Panc1 (cell line): ENCODE measurements around the gene LIPC. TPM values are rescaled to one million over a fixed set of nuclear protein-coding genes. Genes with fewer than 3 reads are reported as not detected.

ENCODE experiments used
- ATAC-seq: fragments of 200-7000 bp; cut with Tn5 transposase; 2 replicates; pipeline ENCODE4 v1.9.1; 2020; ENCODE audit warnings: mild to moderate bottlenecking, moderate library complexity
- BruUV-seq: library from RNA; stranded (reverse); fragments of 400-500 nt; replicated peaks from 2 replicates; lab custom pipeline; 2021; lab: Mats Ljungman, UMichigan
- CTCF ChIA-PET: fragments of 300-600 bp; sonication (Branson Sonifier 250); formaldehyde crosslinking; loops from one replicate; lab custom pipeline; 2022; ENCODE audit warnings: antibody characterized with exemption; lab: Charles Lee
- POLR2A ChIA-PET: fragments of 300-600 bp; sonication (Branson Sonifier 250); formaldehyde crosslinking; loops from one replicate; lab custom pipeline; 2022; ENCODE audit warnings: antibody characterized with exemption; lab: Charles Lee
- DNase-seq: peaks from one replicate; pipeline ENCODE4 v3.0.0-alpha.2; 2010; ENCODE audit warnings: low read depth, low spot score
- H3K27ac ChIP-seq: 2 replicates; pipeline ENCODE4 v1.5.1; 2011; ENCODE audit warnings: mild to moderate bottlenecking, low read length, inconsistent platforms
- H3K27me3 ChIP-seq: fragments of 200-500 bp; sonication (Bioruptor generic); 2 replicates; pipeline ENCODE4 v1.6.0; 2014; ENCODE audit warnings: low read length, inconsistent platforms; ENCODE audit not compliant: control insufficient read depth, insufficient read depth
- H3K36me3 ChIP-seq: fragments of 200-500 bp; sonication (Bioruptor generic); 2 replicates; pipeline ENCODE4 v1.5.1; 2014; ENCODE audit warnings: inconsistent platforms, mild to moderate bottlenecking, low read length, moderate library complexity; ENCODE audit not compliant: control insufficient read depth, insufficient read depth
- H3K4me1 ChIP-seq: 2 replicates; pipeline ENCODE4 v1.5.1; 2011; ENCODE audit warnings: inconsistent platforms, mild to moderate bottlenecking, low read length, moderate library complexity; ENCODE audit not compliant: control insufficient read depth, insufficient read depth
- H3K4me3 ChIP-seq, 2 experiments: 2 replicates each; pipeline ENCODE4 v1.5.1; 2011 to 2012; ENCODE audit warnings: low read depth in 2 of 2, low read length in 2 of 2, mild to moderate bottlenecking in 2 of 2, inconsistent platforms in 1 of 2, moderate library complexity in 1 of 2
- H3K9me3 ChIP-seq: fragments of 200-500 bp; sonication (Bioruptor generic); 2 replicates; pipeline ENCODE4 v1.5.1; 2014; ENCODE audit warnings: low read depth, mild to moderate bottlenecking, inconsistent platforms, low read length, moderate library complexity; ENCODE audit not compliant: control insufficient read depth, insufficient read depth
- POLR2AphosphoS5 ChIP-seq: IDR thresholded peaks from 2 replicates; pipeline ENCODE4 v1.6.1; 2012; ENCODE audit warnings: mild to moderate bottlenecking, low read depth, low read length, moderate library complexity
- SIN3A ChIP-seq: IDR thresholded peaks from 2 replicates; pipeline ENCODE4 v1.6.1; 2012; ENCODE audit warnings: low read depth, mild to moderate bottlenecking, low read length, moderate library complexity, borderline replicate concordance; ENCODE audit not compliant: insufficient read depth
- TCF7L2 ChIP-seq: IDR thresholded peaks from 2 replicates; pipeline ENCODE4 v1.6.1; 2011; ENCODE audit warnings: mild to moderate bottlenecking, low read depth, low read length, inconsistent platforms
- in situ Hi-C: cut with HindIII; loops from 2 replicates; pipeline ENCODE4 v1.10.0; 2016; ENCODE audit warnings: low sequenced_read_pairs, low pct_unique_long_range_greater_than_20kb
- intact Hi-C: fragments of 100-400 bp; cut with micrococcal nuclease; formaldehyde crosslinking; loops from one replicate; pipeline ENCODE4 v1.10.0; 2022; ENCODE audit not compliant: unreplicated experiment
- total RNA-seq: library from RNA; stranded (reverse); gene quantifications from one replicate; pipeline ENCODE4 v1.2.1, GENCODE V29; 2021; ENCODE audit not compliant: unreplicated experiment
- TF ChIP-seq, protein P1 (sequence below), 2 experiments: IDR thresholded peaks; 2 replicates each; pipeline ENCODE4 v1.6.1; 2011 to 2012; ENCODE audit warnings: low read depth in 2 of 2, control low read depth in 1 of 2, low read length in 1 of 2, mild to moderate bottlenecking in 1 of 2, moderate library complexity in 1 of 2; ENCODE audit not compliant: insufficient read depth in 1 of 2
- TF ChIP-seq, protein P2 (sequence below): fragments of 450-650 bp; IDR thresholded peaks from 2 replicates; pipeline ENCODE4 v1.5.1; 2017; ENCODE audit warnings: mild to moderate bottlenecking

Gene LIPC
- total RNA-seq, 1 experiment from 2014 or later, result not detected

DNA sequence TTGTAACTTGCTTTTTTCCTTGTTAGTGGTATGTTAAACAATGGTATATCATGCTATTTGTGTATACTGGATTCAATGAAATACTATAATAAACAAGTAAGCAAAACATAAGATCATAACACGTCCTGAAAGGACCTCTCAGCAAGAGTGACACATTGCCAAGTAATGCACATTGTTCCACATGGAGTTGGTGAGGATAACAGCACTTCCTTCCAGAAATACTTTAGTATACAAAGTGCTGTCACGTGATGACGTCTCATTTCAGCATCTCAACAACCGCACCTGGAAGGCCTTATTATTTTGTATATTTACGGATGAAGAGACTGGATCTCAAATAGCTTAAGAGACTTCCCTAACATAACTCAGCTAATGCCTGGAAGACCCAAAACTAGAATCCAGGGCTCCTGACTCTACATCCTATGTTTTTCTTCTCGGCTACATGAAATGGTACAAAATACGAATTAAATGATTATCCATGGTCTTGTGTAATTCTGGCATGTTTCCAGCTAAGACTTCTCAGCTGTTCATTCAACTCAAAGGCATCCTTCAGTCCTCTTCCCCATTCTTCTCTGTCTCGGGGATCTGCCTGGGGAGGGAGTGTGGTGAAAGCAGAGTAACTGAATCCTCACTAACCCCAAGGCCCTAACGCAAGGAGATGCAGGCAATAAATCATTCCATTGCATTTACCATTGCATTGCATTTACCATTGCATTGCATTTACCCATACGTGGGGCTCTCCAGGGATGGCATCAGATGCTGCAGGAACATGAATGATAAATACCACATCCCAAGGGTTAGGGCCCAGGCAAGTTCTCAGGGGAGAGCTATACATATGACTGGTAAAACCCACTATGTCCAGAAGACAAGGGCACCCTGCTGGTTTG lies 79.2 kb downstream of the LIPC start:
- Histone ChIP-seq H3K36me3 (no peaks in the 10 kb centered on the region), H3K27me3 (no peaks in the 10 kb centered on the region; the same call in 1 of the 2 replicates), H3K4me1 (no peaks in the 10 kb centered on the region), H3K27ac (no peak overlapping the region), H3K9me3 (no peaks in the 10 kb centered on the region), H3K4me3 (no peak overlapping the region)
- ATAC-seq (no peak), DNase-seq (no peak)
- TF ChIP-seq POLR2AphosphoS5 (no peak), SIN3A (no peak), TCF7L2 (no peak)
- TF ChIP-seq, protein P1, sequence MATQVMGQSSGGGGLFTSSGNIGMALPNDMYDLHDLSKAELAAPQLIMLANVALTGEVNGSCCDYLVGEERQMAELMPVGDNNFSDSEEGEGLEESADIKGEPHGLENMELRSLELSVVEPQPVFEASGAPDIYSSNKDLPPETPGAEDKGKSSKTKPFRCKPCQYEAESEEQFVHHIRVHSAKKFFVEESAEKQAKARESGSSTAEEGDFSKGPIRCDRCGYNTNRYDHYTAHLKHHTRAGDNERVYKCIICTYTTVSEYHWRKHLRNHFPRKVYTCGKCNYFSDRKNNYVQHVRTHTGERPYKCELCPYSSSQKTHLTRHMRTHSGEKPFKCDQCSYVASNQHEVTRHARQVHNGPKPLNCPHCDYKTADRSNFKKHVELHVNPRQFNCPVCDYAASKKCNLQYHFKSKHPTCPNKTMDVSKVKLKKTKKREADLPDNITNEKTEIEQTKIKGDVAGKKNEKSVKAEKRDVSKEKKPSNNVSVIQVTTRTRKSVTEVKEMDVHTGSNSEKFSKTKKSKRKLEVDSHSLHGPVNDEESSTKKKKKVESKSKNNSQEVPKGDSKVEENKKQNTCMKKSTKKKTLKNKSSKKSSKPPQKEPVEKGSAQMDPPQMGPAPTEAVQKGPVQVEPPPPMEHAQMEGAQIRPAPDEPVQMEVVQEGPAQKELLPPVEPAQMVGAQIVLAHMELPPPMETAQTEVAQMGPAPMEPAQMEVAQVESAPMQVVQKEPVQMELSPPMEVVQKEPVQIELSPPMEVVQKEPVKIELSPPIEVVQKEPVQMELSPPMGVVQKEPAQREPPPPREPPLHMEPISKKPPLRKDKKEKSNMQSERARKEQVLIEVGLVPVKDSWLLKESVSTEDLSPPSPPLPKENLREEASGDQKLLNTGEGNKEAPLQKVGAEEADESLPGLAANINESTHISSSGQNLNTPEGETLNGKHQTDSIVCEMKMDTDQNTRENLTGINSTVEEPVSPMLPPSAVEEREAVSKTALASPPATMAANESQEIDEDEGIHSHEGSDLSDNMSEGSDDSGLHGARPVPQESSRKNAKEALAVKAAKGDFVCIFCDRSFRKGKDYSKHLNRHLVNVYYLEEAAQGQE (IDR thresholded peaks at IDR 0.05; ENCODE audit: insufficient read depth in 1 of 2, low read depth in 2 of 2, low read length in 1 of 2), result no peak
- TF ChIP-seq, protein P2, sequence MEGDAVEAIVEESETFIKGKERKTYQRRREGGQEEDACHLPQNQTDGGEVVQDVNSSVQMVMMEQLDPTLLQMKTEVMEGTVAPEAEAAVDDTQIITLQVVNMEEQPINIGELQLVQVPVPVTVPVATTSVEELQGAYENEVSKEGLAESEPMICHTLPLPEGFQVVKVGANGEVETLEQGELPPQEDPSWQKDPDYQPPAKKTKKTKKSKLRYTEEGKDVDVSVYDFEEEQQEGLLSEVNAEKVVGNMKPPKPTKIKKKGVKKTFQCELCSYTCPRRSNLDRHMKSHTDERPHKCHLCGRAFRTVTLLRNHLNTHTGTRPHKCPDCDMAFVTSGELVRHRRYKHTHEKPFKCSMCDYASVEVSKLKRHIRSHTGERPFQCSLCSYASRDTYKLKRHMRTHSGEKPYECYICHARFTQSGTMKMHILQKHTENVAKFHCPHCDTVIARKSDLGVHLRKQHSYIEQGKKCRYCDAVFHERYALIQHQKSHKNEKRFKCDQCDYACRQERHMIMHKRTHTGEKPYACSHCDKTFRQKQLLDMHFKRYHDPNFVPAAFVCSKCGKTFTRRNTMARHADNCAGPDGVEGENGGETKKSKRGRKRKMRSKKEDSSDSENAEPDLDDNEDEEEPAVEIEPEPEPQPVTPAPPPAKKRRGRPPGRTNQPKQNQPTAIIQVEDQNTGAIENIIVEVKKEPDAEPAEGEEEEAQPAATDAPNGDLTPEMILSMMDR, result no peak
- intact Hi-C loops (no loop called here), in situ Hi-C loops (no loop called here)
- POLR2A ChIA-PET, result no interaction called here
- CTCF ChIA-PET, result interaction anchor here (0.5 kb wide), 1 partner anchor 8 kb away, joined by 3 read pairs; no protein-coding TSS in a partner anchor
- BruUV-seq, result no TSS peak

DNA sequence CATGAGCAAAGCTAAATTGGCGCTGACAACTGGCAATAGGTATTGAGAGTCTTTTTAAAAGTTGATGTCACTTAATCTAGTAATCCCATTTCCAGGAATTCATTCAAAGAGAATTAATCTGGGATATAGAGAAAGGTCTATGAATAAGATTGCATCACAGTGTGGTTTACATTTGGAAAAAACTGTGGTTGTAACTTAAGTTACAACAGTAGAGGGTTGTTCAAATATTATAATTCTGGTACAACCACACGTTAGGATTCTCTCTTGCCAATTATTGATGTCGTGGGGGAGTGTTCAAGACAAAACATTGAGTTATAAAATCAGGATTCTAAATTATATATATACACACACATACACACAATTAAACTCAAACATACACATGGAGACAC lies 79.8 kb downstream of the LIPC start:
- intact Hi-C loops (no loop called here), in situ Hi-C loops (no loop called here)
- TF ChIP-seq TCF7L2, result no peak
- TF ChIP-seq POLR2AphosphoS5, result no peak
- TF ChIP-seq SIN3A, result no peak
- TF ChIP-seq, protein P2, result no peak
- TF ChIP-seq, protein P1 (IDR thresholded peaks at IDR 0.05; ENCODE audit: insufficient read depth in 1 of 2, low read depth in 2 of 2, low read length in 1 of 2), result no peak
- ATAC-seq, result no peak
- H3K4me3 ChIP-seq, result no peak overlapping the region
- POLR2A ChIA-PET, result no interaction called here
- CTCF ChIA-PET, result no interaction called here
- no peak for DNase-seq
- no TSS peak for BruUV-seq
- no peak overlapping the region for H3K27ac ChIP-seq
- H3K27me3 ChIP-seq, result no peaks in the 10 kb centered on the region; the same call in 1 of the 2 replicates
- no peaks in the 10 kb centered on the region for H3K9me3 ChIP-seq
- H3K36me3 ChIP-seq, result no peaks in the 10 kb centered on the region
- H3K4me1 ChIP-seq, result no peaks in the 10 kb centered on the region
